ENCODE data around the gene ANKRD34A.

ANKRD34A gene

GRCh38 chr1:145922266-145922665, 42.1 kb downstream of the ANKRD34A start:
- H3K27ac ChIP-seq: peak overlapping the region; percentile 25
- no peak for TF ChIP-seq CTCF (IDR thresholded peaks at IDR 0.05)
- no peak for TF ChIP-seq ZFX (IDR thresholded peaks at IDR 0.05; ENCODE audit: borderline replicate concordance)

- H3K27ac ChIP-seq: peak overlapping the region; percentile 96
Measured at GRCh38 chr1:145920297-145920696, 44.1 kb downstream of the ANKRD34A start.

GRCh38 chr1:145918992-145919939, 45.1 kb downstream of the ANKRD34A start:
- H3K27ac ChIP-seq: peak overlapping the region; percentile 96
- TF ChIP-seq ZFX (IDR thresholded peaks at IDR 0.05; ENCODE audit: borderline replicate concordance) (no peak), CTCF (IDR thresholded peaks at IDR 0.05) (no peak)

GRCh38 chr1:145918144-145918991, 46.0 kb downstream of the ANKRD34A start, which contains the start of gene PEX11B:
PEX11B (minus strand) TSS chr1:145918717; CDS start chr1:145918688, 29 bp downstream.
- peak within 1 kb of the TSS; percentile 96 for H3K27ac ChIP-seq
- TF ChIP-seq ZFX (IDR thresholded peaks at IDR 0.05; ENCODE audit: borderline replicate concordance) (no peak), CTCF (IDR thresholded peaks at IDR 0.05) (no peak)

- TF ChIP-seq ZFX (IDR thresholded peaks at IDR 0.05; ENCODE audit: borderline replicate concordance) (no peak), CTCF (IDR thresholded peaks at IDR 0.05) (no peak)
- peak overlapping the region; percentile 96 for H3K27ac ChIP-seq
Measured at GRCh38 chr1:145917595-145917994, 46.8 kb downstream of the ANKRD34A start.

GRCh38 chr1:145916745-145917144, 47.6 kb downstream of the ANKRD34A start:
- TF ChIP-seq ZFX (IDR thresholded peaks at IDR 0.05; ENCODE audit: borderline replicate concordance) (no peak), CTCF (IDR thresholded peaks at IDR 0.05) (no peak)
- H3K27ac ChIP-seq: peak overlapping the region; percentile 96; the same call in 1 of the 2 replicates

- no peak overlapping the region for H3K27ac ChIP-seq
- no peak for TF ChIP-seq ZFX (IDR thresholded peaks at IDR 0.05; ENCODE audit: borderline replicate concordance)
- no peak for TF ChIP-seq CTCF (IDR thresholded peaks at IDR 0.05)
Measured at GRCh38 chr1:145912128-145912641, 52.2 kb downstream of the ANKRD34A start.
